HepG2 (cell line): ENCODE data around the gene COG5.

Experiments
- CHD2 ChIP-seq: IDR thresholded peaks from 2 replicates; pipeline ENCODE4 v1.6.1; 2011; ENCODE audit warnings: low read depth, low read length, improper control_type of control experiment
- EP300 ChIP-seq, 3 experiments: sonication (generic) in 1 of 3; formaldehyde crosslinking in 1 of 3; IDR thresholded peaks; 2 replicates each; pipeline versions ENCODE4 v1.5.1 to v1.6.1; 2011 to 2020; ENCODE audit warnings: low read depth in 2 of 3, low read length in 2 of 3, borderline replicate concordance in 1 of 3, improper control_type of control experiment in 1 of 3, mild to moderate bottlenecking in 1 of 3, missing genetic modification reagents in 1 of 3, moderate library complexity in 1 of 3
- SSRP1 ChIP-seq: IDR thresholded peaks from 2 replicates; pipeline ENCODE4 v1.6.1; 2016; ENCODE audit warnings: control low read depth
- STAT6 ChIP-seq: sonication (generic); formaldehyde crosslinking; IDR thresholded peaks from 2 replicates; pipeline ENCODE4 v1.4.0; 2020; ENCODE audit warnings: missing genetic modification reagents, mild to moderate bottlenecking, borderline replicate concordance
- ZBTB33 ChIP-seq: sonication (generic); formaldehyde crosslinking; IDR thresholded peaks from 2 replicates; pipeline ENCODE4 v1.4.0; 2020; ENCODE audit warnings: missing genetic modification reagents
- ZNF138 ChIP-seq: sonication (generic); formaldehyde crosslinking; IDR thresholded peaks from 2 replicates; pipeline ENCODE4 v1.5.0; 2020; ENCODE audit warnings: mild to moderate bottlenecking, low read depth, missing genetic modification reagents
- ZNF225 ChIP-seq: sonication (generic); formaldehyde crosslinking; IDR thresholded peaks from 2 replicates; pipeline ENCODE4 v1.4.0; 2020; ENCODE audit warnings: mild to moderate bottlenecking, missing genetic modification reagents
- ZNF274 ChIP-seq: sonication (generic); formaldehyde crosslinking; IDR thresholded peaks from 2 replicates; pipeline ENCODE4 v1.5.1; 2020; ENCODE audit warnings: mild to moderate bottlenecking, missing genetic modification reagents
- ZNF891 ChIP-seq: sonication (generic); formaldehyde crosslinking; IDR thresholded peaks from 2 replicates; pipeline ENCODE4 v1.5.0; 2020; ENCODE audit warnings: mild to moderate bottlenecking, missing genetic modification reagents

- no peak for TF ChIP-seq ZNF274
- TF ChIP-seq ZNF891 (CRISPR knock-in tag) = no peak
- TF ChIP-seq SSRP1 = no peak
- no peak for TF ChIP-seq EP300 (IDR thresholded peaks at IDR 0.05; ENCODE audit: low read depth in 2 of 2, low read length in 2 of 2)
- TF ChIP-seq EP300 (CRISPR knock-in tag; IDR thresholded peaks at IDR 0.05; ENCODE audit: borderline replicate concordance) = no peak
- TF ChIP-seq STAT6 (CRISPR knock-in tag) = no peak
- no peak for TF ChIP-seq CHD2
- TF ChIP-seq ZNF225 = no peak
- TF ChIP-seq ZNF138 (CRISPR knock-in tag) = no peak
- TF ChIP-seq ZBTB33 (CRISPR knock-in tag) = no peak
Observed at GRCh38 chr7:107467972-107468371, 95.7 kb downstream of the COG5 start.
